Immature natural killer cell (primary cell): ENCODE measurements around the gene STMND1. TPM values are rescaled to one million over a fixed set of nuclear protein-coding genes. Genes with fewer than 3 reads are reported as not detected.

ENCODE experiments used
- DNase-seq, 3 donors: peaks; one replicate each; pipeline ENCODE4 v3.0.0; 2022; ENCODE audit warnings: mixed read lengths in 1 of 3
- H3K27ac Mint-ChIP-seq, 6 donors: one replicate each; pipeline ENCODE4 v1.8.0; 2020; ENCODE audit warnings: mixed read lengths in 6 of 6, mild to moderate bottlenecking in 5 of 6, inconsistent platforms in 4 of 6, moderate library complexity in 3 of 6
- H3K27me3 Mint-ChIP-seq, 3 donors: one replicate each; pipeline ENCODE4 v1.8.0; 2020 to 2021; ENCODE audit warnings: low read depth in 3 of 3, mild to moderate bottlenecking in 3 of 3, mixed read lengths in 3 of 3, moderate library complexity in 3 of 3, inconsistent platforms in 1 of 3
- H3K36me3 Mint-ChIP-seq, 3 donors: one replicate each; pipeline ENCODE4 v1.8.0; 2020; ENCODE audit warnings: mixed read lengths in 3 of 3, inconsistent platforms in 2 of 3, mild to moderate bottlenecking in 2 of 3
- H3K4me1 Mint-ChIP-seq, 2 donors: one replicate each; pipeline ENCODE4 v1.8.0; 2020; ENCODE audit warnings: inconsistent platforms in 2 of 2, mild to moderate bottlenecking in 2 of 2, mixed read lengths in 2 of 2, moderate library complexity in 1 of 2
- H3K4me3 Mint-ChIP-seq, 5 donors: one replicate each; pipeline ENCODE4 v1.8.0; 2020; ENCODE audit warnings: mild to moderate bottlenecking in 5 of 5, mixed read lengths in 5 of 5, inconsistent platforms in 3 of 5, moderate library complexity in 3 of 5
- H3K9me3 Mint-ChIP-seq, 6 donors: one replicate each; pipeline ENCODE4 v1.8.0; 2020; ENCODE audit warnings: mild to moderate bottlenecking in 6 of 6, mixed read lengths in 6 of 6, inconsistent platforms in 4 of 6, moderate library complexity in 3 of 6
- polyA plus RNA-seq, 3 donors: library from polyadenylated mRNA; unstranded; fragments of 300-500 nt; fragmentation: Illumina TruSeq; gene quantifications; one replicate each; pipeline ENCODE4 v1.2.3, GENCODE V29; 2021

The STMND1 gene
- polyA plus RNA-seq, 3 donors from 2014 or later: not detected

- no peaks in the 10 kb centered on the region for H3K36me3 Mint-ChIP-seq
- no peak overlapping the region for H3K27ac Mint-ChIP-seq
- H3K9me3 Mint-ChIP-seq: peaks cover 0 to 6% (median 0%) of the 10 kb centered on the region in 6 donors
- peaks cover 5 to 7% (median 6%) of the 10 kb centered on the region in 3 donors for H3K27me3 Mint-ChIP-seq
- no peaks in the 10 kb centered on the region for H3K4me1 Mint-ChIP-seq
- no peak for DNase-seq
- H3K4me3 Mint-ChIP-seq: no peak overlapping the region
Measured at GRCh38 chr6:17156966-17157365, 55.1 kb downstream of the STMND1 start.

- DNase-seq: no peak
- Mint-ChIP-seq H3K36me3 (no peaks in the 10 kb centered on the region), H3K4me3 (no peak overlapping the region)
Measured at GRCh38 chr6:17157617-17158016, 55.8 kb downstream of the STMND1 start.

GRCh38 chr6:17159240-17159639 is 57.4 kb downstream of the STMND1 start:
- H3K27ac Mint-ChIP-seq: no peak overlapping the region
- no peak overlapping the region for H3K4me3 Mint-ChIP-seq
- H3K27me3 Mint-ChIP-seq: peaks cover 3 to 17% (median 6%) of the 10 kb centered on the region in 3 donors
- H3K4me1 Mint-ChIP-seq: no peaks in the 10 kb centered on the region
- H3K36me3 Mint-ChIP-seq: no peaks in the 10 kb centered on the region
- no peak for DNase-seq
- H3K9me3 Mint-ChIP-seq: no peaks in the 10 kb centered on the region

More at GRCh38 chr6:17157617-17158016, 55.8 kb downstream of the STMND1 start:
- Mint-ChIP-seq H3K27me3 (peaks cover 3 to 11% (median 5%) of the 10 kb centered on the region in 3 donors), H3K27ac (no peak overlapping the region), H3K4me1 (no peaks in the 10 kb centered on the region), H3K9me3 (peaks cover 0 to 6% (median 0%) of the 10 kb centered on the region in 6 donors)

GRCh38 chr6:17161076-17161475 is 59.2 kb downstream of the STMND1 start:
- DNase-seq: no peak
- Mint-ChIP-seq H3K27me3 (peaks cover 6 to 21% (median 6%) of the 10 kb centered on the region in 3 donors), H3K27ac (no peak overlapping the region), H3K4me1 (no peaks in the 10 kb centered on the region), H3K9me3 (no peaks in the 10 kb centered on the region), H3K4me3 (no peak overlapping the region), H3K36me3 (no peaks in the 10 kb centered on the region)

- Mint-ChIP-seq H3K4me3 (no peak overlapping the region), H3K27ac (no peak overlapping the region), H3K4me1 (no peaks in the 10 kb centered on the region), H3K36me3 (no peaks in the 10 kb centered on the region), H3K27me3 (peaks cover 8 to 19% (median 9%) of the 10 kb centered on the region in 3 donors), H3K9me3 (no peaks in the 10 kb centered on the region)
- no peak for DNase-seq
Measured at GRCh38 chr6:17165383-17165782, 63.5 kb downstream of the STMND1 start.

- Mint-ChIP-seq H3K4me3 (no peak overlapping the region), H3K27me3 (peaks cover 5 to 14% (median 5%) of the 10 kb centered on the region in 3 donors), H3K9me3 (no peaks in the 10 kb centered on the region), H3K4me1 (no peaks in the 10 kb centered on the region), H3K27ac (no peak overlapping the region), H3K36me3 (no peaks in the 10 kb centered on the region)
- no peak for DNase-seq
Measured at GRCh38 chr6:17167327-17167979, 65.6 kb downstream of the STMND1 start.

- H3K4me3 Mint-ChIP-seq: no peak overlapping the region
- H3K36me3 Mint-ChIP-seq: no peaks in the 10 kb centered on the region
- DNase-seq: no peak
- no peak overlapping the region for H3K27ac Mint-ChIP-seq
- H3K27me3 Mint-ChIP-seq: peaks cover 2 to 10% (median 5%) of the 10 kb centered on the region in 3 donors
- H3K4me1 Mint-ChIP-seq: no peaks in the 10 kb centered on the region
- H3K9me3 Mint-ChIP-seq: no peaks in the 10 kb centered on the region
Measured at GRCh38 chr6:17169291-17169690, 67.4 kb downstream of the STMND1 start.

- DNase-seq: no peak
- Mint-ChIP-seq H3K36me3 (no peaks in the 10 kb centered on the region), H3K9me3 (no peaks in the 10 kb centered on the region), H3K27me3 (peaks cover 2 to 6% (median 3%) of the 10 kb centered on the region in 3 donors), H3K4me3 (no peak overlapping the region), H3K27ac (no peak overlapping the region), H3K4me1 (no peaks in the 10 kb centered on the region)
Measured at GRCh38 chr6:17169711-17170110, 67.9 kb downstream of the STMND1 start.

- Mint-ChIP-seq H3K27ac (no peak overlapping the region), H3K4me1 (no peaks in the 10 kb centered on the region), H3K27me3 (peaks cover 0 to 6% (median 0%) of the 10 kb centered on the region in 3 donors), H3K9me3 (no peaks in the 10 kb centered on the region), H3K36me3 (no peaks in the 10 kb centered on the region), H3K4me3 (no peak overlapping the region)
- no peak for DNase-seq
Measured at GRCh38 chr6:17172836-17173470, 71.1 kb downstream of the STMND1 start.

GRCh38 chr6:17178326-17178725 is 76.5 kb downstream of the STMND1 start:
- no peaks in the 10 kb centered on the region for H3K9me3 Mint-ChIP-seq
- no peaks in the 10 kb centered on the region for H3K36me3 Mint-ChIP-seq
- no peak overlapping the region for H3K27ac Mint-ChIP-seq
- H3K27me3 Mint-ChIP-seq: peaks cover 2 to 4% (median 2%) of the 10 kb centered on the region in 3 donors
- DNase-seq: no peak
- H3K4me1 Mint-ChIP-seq: no peaks in the 10 kb centered on the region
- no peak overlapping the region for H3K4me3 Mint-ChIP-seq

- no peaks in the 10 kb centered on the region for H3K4me1 Mint-ChIP-seq
- H3K27me3 Mint-ChIP-seq: peaks cover 2 to 4% (median 2%) of the 10 kb centered on the region in 3 donors
- no peak for DNase-seq
- no peaks in the 10 kb centered on the region for H3K9me3 Mint-ChIP-seq
- H3K36me3 Mint-ChIP-seq: no peaks in the 10 kb centered on the region
- no peak overlapping the region for H3K4me3 Mint-ChIP-seq
- H3K27ac Mint-ChIP-seq: no peak overlapping the region
Measured at GRCh38 chr6:17178754-17179529, 77.1 kb downstream of the STMND1 start.

- Mint-ChIP-seq H3K27me3 (peaks cover 2 to 4% (median 2%) of the 10 kb centered on the region in 3 donors), H3K27ac (no peak overlapping the region), H3K36me3 (no peaks in the 10 kb centered on the region), H3K4me1 (no peaks in the 10 kb centered on the region), H3K9me3 (no peaks in the 10 kb centered on the region), H3K4me3 (no peak overlapping the region)
- DNase-seq: no peak
Measured at GRCh38 chr6:17179530-17180073, 77.8 kb downstream of the STMND1 start.
